Muscle layer of colon (tissue), 2 donors: Measurements from ENCODE around the gene MRPL34.

Source experiments
- H3K27ac ChIP-seq: one replicate; pipeline ENCODE4 v1.7.0; 2013; ENCODE audit warnings: low read depth, mild to moderate bottlenecking, low read length, moderate library complexity
- H3K27me3 ChIP-seq, 2 donors: one replicate each; pipeline ENCODE4 v1.7.0; 2013; ENCODE audit warnings: low read length in 2 of 2, mild to moderate bottlenecking in 2 of 2; ENCODE audit not compliant: insufficient read depth in 2 of 2, control insufficient read depth in 1 of 2
- H3K36me3 ChIP-seq: one replicate; pipeline ENCODE4 v1.7.0; 2013; ENCODE audit warnings: mild to moderate bottlenecking, low read length; ENCODE audit not compliant: insufficient read depth
- H3K4me1 ChIP-seq: one replicate; pipeline ENCODE4 v1.7.0; 2013; ENCODE audit warnings: mild to moderate bottlenecking, low read length; ENCODE audit not compliant: insufficient read depth
- H3K4me3 ChIP-seq, 2 donors: one replicate each; pipeline ENCODE4 v1.7.0; 2013; ENCODE audit warnings: low read length in 2 of 2, low read depth in 1 of 2, mild to moderate bottlenecking in 1 of 2, moderate library complexity in 1 of 2
- H3K9ac ChIP-seq: one replicate; pipeline ENCODE4 v1.7.0; 2013; ENCODE audit warnings: low read length
- H3K9me3 ChIP-seq: one replicate; pipeline ENCODE4 v1.7.0; 2013; ENCODE audit warnings: mild to moderate bottlenecking, low read length
- donor health status: abdominal sarcoma.
- donor health status: Adenocarcinoma of cecum.

The MRPL34 gene

GRCh38 chr19:17340871-17341357 is 35.2 kb downstream of the MRPL34 start:
- Histone ChIP-seq H3K9ac (no peak overlapping the region), H3K36me3 (no peaks in the 10 kb centered on the region), H3K27me3 (no peaks in the 10 kb centered on the region), H3K9me3 (no peaks in the 10 kb centered on the region), H3K4me1 (peaks cover 8% of the 10 kb centered on the region), H3K27ac (no peak overlapping the region), H3K4me3 (no peak overlapping the region)

GRCh38 chr19:17341386-17341785 is 35.7 kb downstream of the MRPL34 start:
- Histone ChIP-seq H3K36me3 (no peaks in the 10 kb centered on the region), H3K4me3 (no peak overlapping the region), H3K4me1 (peaks cover 8% of the 10 kb centered on the region), H3K9me3 (no peaks in the 10 kb centered on the region), H3K27me3 (no peaks in the 10 kb centered on the region), H3K27ac (no peak overlapping the region), H3K9ac (no peak overlapping the region)

GRCh38 chr19:17341845-17342244 is 36.2 kb downstream of the MRPL34 start:
- Histone ChIP-seq H3K4me3 (no peak overlapping the region), H3K27ac (no peak overlapping the region), H3K4me1 (peaks cover 8% of the 10 kb centered on the region), H3K9ac (no peak overlapping the region), H3K36me3 (no peaks in the 10 kb centered on the region), H3K9me3 (no peaks in the 10 kb centered on the region), H3K27me3 (no peaks in the 10 kb centered on the region)

GRCh38 chr19:17346109-17346671 is 40.5 kb downstream of the MRPL34 start:
- H3K9ac ChIP-seq: no peak overlapping the region
- H3K9me3 ChIP-seq: no peaks in the 10 kb centered on the region

GRCh38 chr19:17347361-17347760 is 41.7 kb downstream of the MRPL34 start:
- Histone ChIP-seq H3K4me3 (no peak overlapping the region), H3K36me3 (no peaks in the 10 kb centered on the region), H3K9me3 (no peaks in the 10 kb centered on the region), H3K9ac (no peak overlapping the region), H3K27me3 (peaks cover 5 to 11% of the 10 kb centered on the region in 2 donors), H3K4me1 (no peaks in the 10 kb centered on the region), H3K27ac (no peak overlapping the region)

More at GRCh38 chr19:17346109-17346671, 40.5 kb downstream of the MRPL34 start:
- H3K36me3 ChIP-seq: no peaks in the 10 kb centered on the region
- H3K4me1 ChIP-seq: no peaks in the 10 kb centered on the region
- no peak overlapping the region for H3K4me3 ChIP-seq
- H3K27ac ChIP-seq: no peak overlapping the region
- H3K27me3 ChIP-seq: peaks cover 5 to 10% of the 10 kb centered on the region in 2 donors

- Histone ChIP-seq H3K36me3 (no peaks in the 10 kb centered on the region), H3K4me1 (no peaks in the 10 kb centered on the region), H3K9me3 (no peaks in the 10 kb centered on the region), H3K27ac (no peak overlapping the region), H3K4me3 (no peak overlapping the region), H3K27me3 (peaks cover 5 to 11% of the 10 kb centered on the region in 2 donors), H3K9ac (no peak overlapping the region)
Measured at GRCh38 chr19:17347877-17348276, 42.2 kb downstream of the MRPL34 start.

- H3K4me3 ChIP-seq: no peak overlapping the region
- H3K9me3 ChIP-seq: no peaks in the 10 kb centered on the region
- no peaks in the 10 kb centered on the region for H3K36me3 ChIP-seq
- H3K27ac ChIP-seq: no peak overlapping the region
- H3K9ac ChIP-seq: no peak overlapping the region
- no peaks in the 10 kb centered on the region for H3K4me1 ChIP-seq
- peaks cover 5 to 11% of the 10 kb centered on the region in 2 donors for H3K27me3 ChIP-seq
Measured at GRCh38 chr19:17348700-17349099, 43.0 kb downstream of the MRPL34 start.

GRCh38 chr19:17351815-17352435 is 46.3 kb downstream of the MRPL34 start:
- Histone ChIP-seq H3K27me3 (peaks cover 5 to 11% of the 10 kb centered on the region in 2 donors), H3K36me3 (no peaks in the 10 kb centered on the region), H3K9me3 (no peaks in the 10 kb centered on the region), H3K9ac (no peak overlapping the region), H3K4me1 (no peaks in the 10 kb centered on the region), H3K4me3 (no peak overlapping the region), H3K27ac (no peak overlapping the region)

- Histone ChIP-seq H3K27ac (no peak overlapping the region), H3K9me3 (no peaks in the 10 kb centered on the region), H3K4me1 (no peaks in the 10 kb centered on the region)
Measured at GRCh38 chr19:17352608-17353280, 47.1 kb downstream of the MRPL34 start.

GRCh38 chr19:17353386-17353785 is 47.7 kb downstream of the MRPL34 start:
- no peak overlapping the region for H3K4me3 ChIP-seq
- H3K4me1 ChIP-seq: no peaks in the 10 kb centered on the region
- no peak overlapping the region for H3K27ac ChIP-seq
- H3K27me3 ChIP-seq: peaks cover 5 to 7% of the 10 kb centered on the region in 2 donors
- H3K9me3 ChIP-seq: no peaks in the 10 kb centered on the region
- H3K36me3 ChIP-seq: no peaks in the 10 kb centered on the region
- H3K9ac ChIP-seq: no peak overlapping the region

More at GRCh38 chr19:17352608-17353280, 47.1 kb downstream of the MRPL34 start:
- Histone ChIP-seq H3K36me3 (no peaks in the 10 kb centered on the region), H3K4me3 (no peak overlapping the region), H3K27me3 (peaks cover 5 to 11% of the 10 kb centered on the region in 2 donors), H3K9ac (no peak overlapping the region)
